GM19467 (cell line): Measurements from ENCODE around the gene CPN2.

ENCODE experiments used
- ATAC-seq: cut with Tn5 transposase; IDR thresholded peaks from one replicate; pipeline ENCODE4 v1.9.1; 2021; ENCODE audit warnings: mild to moderate bottlenecking, moderate library complexity; ENCODE audit not compliant: unreplicated experiment

CPN2 gene

GRCh38 chr3:194351080-194351672 lies at the start of gene CPN2:
TSS of gene CPN2 (minus strand) at chr3:194351328. CDS start at chr3:194342702, 8,626 bp downstream.
- no peak for ATAC-seq

DNA sequence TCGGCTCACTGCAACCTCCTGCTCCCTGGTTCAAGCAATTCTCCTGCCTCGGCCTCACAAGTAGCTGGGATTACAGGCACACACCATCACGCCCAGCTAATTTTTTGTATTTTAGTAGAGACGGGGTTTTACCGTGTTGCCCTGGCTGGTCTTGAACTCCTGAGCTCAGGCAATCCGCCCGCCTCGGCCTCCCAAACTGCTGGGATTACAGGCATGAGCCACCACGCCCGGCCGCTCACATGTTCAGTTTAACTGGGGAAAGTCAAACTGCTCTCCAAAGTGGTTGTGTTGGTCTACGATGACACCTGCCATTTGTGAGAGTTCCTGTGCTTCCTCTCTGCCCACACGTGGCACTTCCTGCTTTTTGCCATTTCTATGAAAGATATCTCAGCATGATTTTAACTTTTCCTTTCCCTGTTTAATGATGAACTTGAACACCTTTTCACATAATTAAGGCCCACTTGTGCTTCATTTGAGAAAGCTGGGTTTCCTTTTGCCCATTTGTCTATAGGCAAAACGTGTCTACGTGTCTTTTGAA lies 48.8 kb upstream of the CPN2 start:
- no peak for ATAC-seq

DNA sequence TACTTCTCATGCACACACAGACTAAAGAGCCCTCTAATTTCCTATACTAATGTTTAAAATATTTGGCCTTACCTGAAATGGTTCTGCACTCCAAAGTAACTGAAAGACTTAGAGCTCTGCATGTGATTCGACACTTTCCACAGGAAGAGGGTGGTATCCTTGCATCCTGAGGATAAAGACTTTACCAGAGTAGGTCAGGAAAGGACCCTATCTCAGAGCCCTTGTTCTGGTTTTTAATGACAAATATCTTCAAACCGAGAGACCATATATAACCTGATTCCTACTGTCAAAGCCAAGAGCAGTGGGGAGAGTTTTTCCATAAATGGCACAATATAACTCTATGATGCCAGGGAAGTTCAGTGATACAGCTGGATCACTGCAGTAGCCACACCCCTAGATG lies 48.0 kb upstream of the CPN2 start, which contains the start of gene GP5:
TSS of gene GP5 (minus strand) at position 101 of the 400 bp plus-strand sequence. CDS start 984 bp downstream, outside the sequence.
- ATAC-seq, result no peak

DNA sequence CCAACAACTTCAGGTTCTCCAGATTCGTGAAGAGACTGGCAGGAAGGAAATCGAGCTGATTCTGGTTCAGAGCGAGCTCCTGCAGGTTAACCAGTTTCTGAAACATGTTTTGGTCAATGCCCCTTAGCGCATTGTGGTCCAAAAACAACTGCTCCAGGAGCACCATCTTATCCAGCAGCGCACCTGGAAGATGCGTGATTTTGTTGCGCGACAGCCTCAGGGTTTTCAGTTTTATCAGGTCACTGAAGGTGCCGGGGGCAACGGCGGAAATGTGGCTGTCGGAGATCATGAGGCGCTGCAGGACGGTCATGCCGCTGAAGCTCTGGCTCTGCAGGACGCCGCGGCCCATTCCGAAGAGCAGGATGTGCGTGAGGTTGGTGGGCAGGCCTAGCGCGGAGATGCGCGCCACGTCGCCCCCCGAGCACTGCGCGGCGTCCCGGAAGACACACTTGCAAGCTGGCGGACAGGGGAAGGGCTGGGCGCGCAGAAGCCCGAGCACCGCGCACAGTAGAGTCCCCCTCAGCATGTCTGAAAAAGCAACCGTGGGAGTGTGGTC lies 46.7 kb upstream of the CPN2 start:
- ATAC-seq, result no peak

GRCh38 chr3:194396859-194397756 lies 46.0 kb upstream of the CPN2 start:
- ATAC-seq, result no peak

GRCh38 chr3:194396539-194396858 lies 45.4 kb upstream of the CPN2 start:
- ATAC-seq, result no peak

DNA sequence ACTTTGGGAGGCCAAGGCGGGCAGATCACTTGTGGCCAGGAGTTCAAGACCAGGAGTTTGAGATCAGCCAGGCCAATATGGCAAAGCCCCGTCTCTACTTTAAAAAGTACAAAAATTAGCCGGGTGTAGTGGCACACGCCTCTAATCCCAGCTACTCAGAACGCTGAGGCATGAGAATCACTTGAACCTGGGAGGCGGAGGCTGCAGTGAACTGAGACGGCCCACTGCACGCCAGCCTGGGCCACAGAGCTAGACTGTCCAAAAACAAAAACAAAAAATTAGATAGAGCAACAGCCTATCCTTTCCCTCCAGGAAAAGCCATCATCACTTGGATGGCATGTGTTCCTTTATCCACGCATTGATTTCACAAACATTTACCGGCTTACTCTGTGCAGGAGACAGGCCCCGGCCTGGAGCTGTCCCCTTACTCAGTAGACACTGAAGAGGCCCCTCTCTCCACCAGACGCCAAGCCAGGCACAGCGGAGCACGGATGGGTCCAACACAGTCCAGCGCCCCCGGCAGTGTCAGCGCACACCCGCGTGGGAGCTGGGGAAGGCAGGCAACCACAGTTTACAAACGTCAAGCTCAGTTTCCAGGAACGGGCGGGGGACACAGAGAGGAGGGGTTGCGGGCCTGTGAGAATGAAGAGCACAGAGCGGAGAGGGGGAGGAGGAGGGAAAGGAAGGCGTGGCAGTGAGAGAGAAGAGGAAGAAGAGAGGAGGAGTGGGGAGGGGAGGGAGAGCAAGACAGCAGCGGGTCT lies 44.8 kb upstream of the CPN2 start:
- ATAC-seq, result no peak

DNA sequence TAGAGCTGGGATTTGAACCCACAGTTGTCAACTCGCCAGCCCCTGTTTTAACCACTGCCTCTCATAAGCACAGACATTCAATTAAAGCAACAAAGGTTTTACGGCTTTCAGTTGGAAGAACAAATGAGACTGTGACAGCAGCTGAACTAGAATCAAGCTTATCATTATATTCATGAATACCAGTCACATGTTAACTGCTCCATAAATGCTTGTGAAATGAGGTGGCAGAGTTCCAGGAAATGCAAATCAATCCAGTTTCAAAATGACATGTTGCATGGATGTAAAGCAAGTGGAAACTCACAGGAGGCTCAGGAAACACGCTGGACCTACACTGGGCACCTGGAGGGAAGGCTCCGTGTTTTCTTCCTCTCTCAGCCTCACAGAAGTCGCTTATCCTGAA lies 44.1 kb upstream of the CPN2 start:
- no peak for ATAC-seq

GRCh38 chr3:194392576-194392975 lies 41.4 kb upstream of the CPN2 start:
- ATAC-seq, result no peak

GRCh38 chr3:194390835-194391234 lies 39.7 kb upstream of the CPN2 start:
- ATAC-seq, result no peak

GRCh38 chr3:194389269-194389668 lies 38.1 kb upstream of the CPN2 start:
- ATAC-seq, result no peak

DNA sequence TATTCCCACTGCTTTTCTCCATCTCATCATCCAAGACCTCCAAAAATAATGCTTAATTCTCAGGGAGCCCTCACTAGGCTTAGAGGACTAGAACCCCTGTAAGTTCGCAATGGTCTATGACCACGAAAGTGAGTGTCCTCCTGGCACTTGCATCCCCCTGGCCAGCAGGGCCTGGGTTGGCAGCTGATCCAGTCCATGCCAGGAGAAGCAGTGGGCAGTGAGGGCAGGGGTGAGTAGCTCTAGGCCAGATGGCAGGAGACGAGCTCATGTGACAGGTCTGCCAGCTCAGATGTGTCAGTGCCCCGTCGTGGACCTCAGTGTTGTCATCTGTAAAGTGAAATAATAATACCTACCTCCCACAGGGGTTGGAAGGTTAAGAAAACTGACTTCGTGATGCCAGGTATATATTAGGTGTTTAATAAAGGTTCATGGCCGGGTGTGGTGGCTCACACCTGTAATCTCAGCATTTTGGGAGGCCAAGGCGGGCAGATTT lies 36.8 kb upstream of the CPN2 start:
- no peak for ATAC-seq

GRCh38 chr3:194387276-194387675 lies 36.1 kb upstream of the CPN2 start:
- ATAC-seq, result no peak

DNA sequence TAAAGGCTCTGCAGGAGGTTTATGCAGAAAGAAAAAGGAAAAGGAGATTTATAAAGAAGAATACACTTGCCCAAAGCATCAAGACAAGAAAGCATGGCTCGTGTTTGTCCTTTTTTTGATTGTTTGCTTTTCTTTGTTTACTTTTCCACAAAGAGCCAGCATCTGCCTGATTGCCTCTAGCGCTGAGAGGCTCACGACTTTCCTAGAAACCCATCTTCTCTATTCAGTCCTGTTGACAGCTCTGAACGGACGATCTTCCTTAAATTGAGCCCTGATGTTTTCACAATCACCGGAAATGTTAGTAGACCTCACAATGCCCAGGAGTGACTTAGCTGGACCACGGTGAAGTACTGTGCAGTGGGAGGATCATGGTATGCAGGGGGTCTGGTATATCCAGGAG lies 35.5 kb upstream of the CPN2 start:
- no peak for ATAC-seq

GRCh38 chr3:194386066-194386465 lies 34.9 kb upstream of the CPN2 start:
- ATAC-seq, result no peak

- ATAC-seq, result no peak
These were observed 33.5 kb upstream of the CPN2 start for GRCh38 chr3:194384569-194385001.

GRCh38 chr3:194384156-194384555 lies 33.0 kb upstream of the CPN2 start:
- no peak for ATAC-seq

DNA sequence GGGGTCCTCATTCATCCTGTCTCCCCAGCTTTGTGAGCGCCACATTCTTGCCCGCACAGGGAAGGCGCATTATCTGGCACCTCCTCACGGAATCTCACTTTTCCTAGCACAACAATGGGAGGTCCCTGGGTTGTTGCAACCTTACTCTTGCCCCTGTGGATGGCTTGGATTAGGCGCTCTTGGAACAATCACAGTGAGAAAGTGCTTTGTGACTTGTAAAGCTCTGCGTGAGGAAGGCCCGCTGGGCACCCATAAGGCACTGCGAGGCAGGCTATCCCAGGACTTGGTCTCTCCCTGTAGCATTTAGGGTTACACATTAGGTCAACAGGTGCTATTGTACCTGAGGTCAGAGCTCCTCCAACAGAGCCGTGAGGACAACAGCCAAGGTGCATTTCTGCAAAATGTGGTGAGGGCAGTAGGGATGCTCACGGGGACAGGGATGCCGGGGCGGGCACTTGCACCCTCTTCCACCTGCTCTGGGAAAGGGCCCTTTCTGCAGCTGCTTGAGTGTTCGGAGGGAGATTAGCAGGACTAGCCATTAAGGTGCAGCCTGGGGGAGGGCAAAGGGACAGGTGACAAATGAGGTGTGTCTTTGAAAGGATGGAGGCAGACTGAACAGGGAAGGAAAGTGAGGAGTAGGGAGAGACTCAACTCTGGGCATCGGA lies 32.3 kb upstream of the CPN2 start:
- ATAC-seq, result no peak

DNA sequence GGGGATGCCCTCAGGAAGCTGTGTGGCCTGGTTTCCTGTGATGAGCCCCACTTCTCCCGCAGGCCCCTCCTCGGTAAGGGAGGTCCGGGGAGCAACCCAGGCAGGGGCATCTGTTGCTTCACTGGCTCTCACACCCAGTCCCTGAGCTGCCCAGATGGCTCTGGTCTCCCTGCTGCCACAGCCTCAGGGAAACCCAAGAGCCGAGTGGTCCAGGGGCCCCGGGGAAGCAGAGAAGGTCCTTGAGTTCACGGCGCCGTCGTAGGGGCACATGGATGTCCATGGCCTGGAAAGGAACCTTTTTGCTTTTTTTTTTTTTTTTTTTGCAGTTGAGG lies 31.7 kb upstream of the CPN2 start:
- ATAC-seq, result no peak

- no peak for ATAC-seq
These were observed 31.2 kb upstream of the CPN2 start for GRCh38 chr3:194382196-194382891.
